ENCODE data around the gene IL1R1.

- TF ChIP-seq, protein P1, sequence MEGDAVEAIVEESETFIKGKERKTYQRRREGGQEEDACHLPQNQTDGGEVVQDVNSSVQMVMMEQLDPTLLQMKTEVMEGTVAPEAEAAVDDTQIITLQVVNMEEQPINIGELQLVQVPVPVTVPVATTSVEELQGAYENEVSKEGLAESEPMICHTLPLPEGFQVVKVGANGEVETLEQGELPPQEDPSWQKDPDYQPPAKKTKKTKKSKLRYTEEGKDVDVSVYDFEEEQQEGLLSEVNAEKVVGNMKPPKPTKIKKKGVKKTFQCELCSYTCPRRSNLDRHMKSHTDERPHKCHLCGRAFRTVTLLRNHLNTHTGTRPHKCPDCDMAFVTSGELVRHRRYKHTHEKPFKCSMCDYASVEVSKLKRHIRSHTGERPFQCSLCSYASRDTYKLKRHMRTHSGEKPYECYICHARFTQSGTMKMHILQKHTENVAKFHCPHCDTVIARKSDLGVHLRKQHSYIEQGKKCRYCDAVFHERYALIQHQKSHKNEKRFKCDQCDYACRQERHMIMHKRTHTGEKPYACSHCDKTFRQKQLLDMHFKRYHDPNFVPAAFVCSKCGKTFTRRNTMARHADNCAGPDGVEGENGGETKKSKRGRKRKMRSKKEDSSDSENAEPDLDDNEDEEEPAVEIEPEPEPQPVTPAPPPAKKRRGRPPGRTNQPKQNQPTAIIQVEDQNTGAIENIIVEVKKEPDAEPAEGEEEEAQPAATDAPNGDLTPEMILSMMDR (IDR thresholded peaks at IDR 0.05; ENCODE audit: borderline replicate concordance, extremely low read depth, low read length, poor library complexity, severe bottlenecking): no peak
- TF ChIP-seq EZH2 (IDR thresholded peaks at IDR 0.05; ENCODE audit: borderline replicate concordance, low read depth, low read length, severe bottlenecking): no peak
These were observed 66.9 kb downstream of the IL1R1 start for GRCh38 chr2:102209474-102209873.

All from DND-41 (cell line).